Activated naive CD8-positive, alpha-beta T cell treated with anti-CD3 and anti-CD28 coated beads, Interleukin-2, amount 10 ng/mL, durations not matched to agents 7 days and 5 days (primary cell): Measurements from ENCODE around the gene CS. TPM values are rescaled to one million over a fixed set of nuclear protein-coding genes. Genes with fewer than 3 reads are reported as not detected.
"Not testable (repeated sequence)": the region's sequence is repeated elsewhere in the genome, so short reads cannot be mapped to it uniquely, and the experiment has no call there.

Experiments
- ATAC-seq: fragments of 150-1000 bp; cut with Tn5 transposase; one replicate; pipeline ENCODE4 v1.10.0; 2021; ENCODE audit warnings: low read depth, moderate library complexity
- POLR2A ChIA-PET: fragments of 350-600 bp; sonication (Branson Sonifier 250); formaldehyde crosslinking; loops from one replicate; lab custom pipeline; 2021; ENCODE audit warnings: antibody characterized with exemption; lab: Charles Lee
- DNase-seq: peaks from one replicate; pipeline ENCODE4 v3.0.0; 2021
- H3K27ac Mint-ChIP-seq: one replicate; pipeline ENCODE4 v1.8.0; 2022; ENCODE audit warnings: mild to moderate bottlenecking, mixed read lengths
- H3K27me3 Mint-ChIP-seq: one replicate; pipeline ENCODE4 v1.8.0; 2022; ENCODE audit warnings: mild to moderate bottlenecking, moderate library complexity, mixed read lengths
- H3K36me3 Mint-ChIP-seq: one replicate; pipeline ENCODE4 v1.8.0; 2021; ENCODE audit warnings: mild to moderate bottlenecking, mixed read lengths
- H3K4me1 Mint-ChIP-seq: one replicate; pipeline ENCODE4 v1.8.0; 2021; ENCODE audit warnings: mixed read lengths
- H3K4me3 Mint-ChIP-seq: one replicate; pipeline ENCODE4 v1.8.0; 2022; ENCODE audit warnings: mild to moderate bottlenecking, moderate library complexity, mixed read lengths
- H3K9me3 Mint-ChIP-seq: one replicate; pipeline ENCODE4 v1.8.0; 2021; ENCODE audit warnings: mixed read lengths
- total RNA-seq, 2 experiments: library from RNA; stranded (reverse); gene quantifications; one replicate each; pipeline ENCODE4 v1.2.3, GENCODE V29; 2021

CS gene
- total RNA-seq, 2 experiments from 2014 or later: 165 to 176 TPM

DNA sequence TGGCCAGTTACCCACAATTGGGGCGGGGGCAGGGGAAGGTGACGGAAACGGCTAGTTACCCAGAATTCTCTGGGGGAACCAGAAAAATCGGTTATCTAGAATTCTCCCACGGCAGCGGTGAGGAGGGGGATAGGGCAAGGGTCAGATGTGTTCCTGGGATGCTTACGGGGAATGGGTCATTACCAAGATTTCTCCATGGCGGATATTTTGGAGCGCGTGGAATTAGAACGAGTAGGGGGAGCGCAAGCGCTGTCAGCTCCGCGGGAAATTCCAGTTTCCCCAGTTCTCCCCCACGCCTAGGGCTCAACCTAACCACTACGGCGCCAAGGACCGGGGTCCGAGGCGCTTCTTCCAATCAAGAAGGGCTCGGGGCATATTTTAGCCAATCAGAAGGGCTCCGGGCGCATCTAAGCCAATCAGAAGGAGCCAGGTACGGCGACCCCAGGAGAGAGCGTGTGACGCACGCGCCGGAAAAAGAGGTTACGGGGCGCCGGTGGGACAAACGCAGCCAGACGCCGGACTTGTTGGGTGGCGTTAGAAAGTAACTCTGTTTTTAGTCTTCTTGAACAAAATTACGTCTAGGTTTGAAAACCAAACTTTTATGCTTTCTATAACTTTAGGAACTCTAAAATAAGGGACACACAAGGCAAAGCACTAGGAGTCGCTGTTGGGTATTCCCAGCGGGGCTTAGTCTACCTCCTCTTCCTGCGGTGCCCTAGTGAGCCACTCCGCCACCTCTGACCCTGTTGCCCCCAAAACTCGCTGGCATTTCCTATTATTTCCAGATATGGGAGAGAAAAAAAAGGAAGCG, 33.8 kb upstream of the CS start, which contains the start of gene PAN2:
Gene PAN2 (minus strand): TSS at position 322 of the 811 bp plus-strand sequence. CDS start 906 bp downstream, outside the sequence.
- no peaks in the 10 kb centered on the region for H3K9me3 Mint-ChIP-seq
- peak within 1 kb of the TSS; percentile 92 for H3K4me3 Mint-ChIP-seq
- H3K4me1 Mint-ChIP-seq: peaks cover 32% of the 10 kb centered on the region
- peaks cover 7% of the 10 kb centered on the region for H3K36me3 Mint-ChIP-seq
- H3K27ac Mint-ChIP-seq: peak within 1 kb of the TSS; percentile 94
- POLR2A ChIA-PET: interaction anchor here (0.6 to 5.0 kb wide), 7 partner anchors 9 to 131 kb away, joined by 3 to 40 read pairs (median 5); partner anchors contain the start of genes CNPY2 and STAT2
- H3K27me3 Mint-ChIP-seq: no peaks in the 10 kb centered on the region
- ATAC-seq: peak; percentile 91
- DNase-seq: peak; percentile 89

DNA sequence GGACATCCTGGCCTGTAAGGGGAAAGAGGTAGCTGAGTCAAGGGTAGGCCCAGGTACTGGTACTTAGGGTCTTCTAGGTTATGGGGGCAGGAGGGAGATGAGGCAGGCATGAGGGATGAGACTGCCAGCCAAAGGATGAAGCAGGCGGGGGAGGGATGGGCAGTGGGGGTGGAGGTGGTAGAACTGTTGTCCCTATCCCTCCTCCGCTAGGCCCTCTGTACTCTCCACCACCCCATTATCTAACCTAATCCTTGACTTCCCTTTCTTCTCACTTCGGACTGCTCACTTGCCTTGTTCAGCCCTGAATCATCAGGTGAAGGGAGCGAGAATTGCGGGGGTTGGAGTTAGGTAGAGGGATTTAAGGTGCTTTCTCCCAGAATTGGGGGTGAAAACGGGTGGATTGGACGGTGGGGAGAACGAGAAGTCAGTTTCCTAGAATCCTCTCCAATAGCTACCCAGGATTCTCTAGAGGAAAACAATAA, 33.1 kb upstream of the CS start:
- no peak for DNase-seq
- H3K27ac Mint-ChIP-seq: peak overlapping the region; percentile 94
- peaks cover 26% of the 10 kb centered on the region for H3K4me1 Mint-ChIP-seq
- peaks cover 5% of the 10 kb centered on the region for H3K36me3 Mint-ChIP-seq
- POLR2A ChIA-PET: interaction anchor here (0.6 to 5.0 kb wide), 8 partner anchors 10 to 132 kb away, joined by 3 to 40 read pairs (median 4); partner anchors contain the start of genes CNPY2, CS and STAT2
- peak overlapping the region; percentile 92 for H3K4me3 Mint-ChIP-seq
- no peaks in the 10 kb centered on the region for H3K27me3 Mint-ChIP-seq
- H3K9me3 Mint-ChIP-seq: no peaks in the 10 kb centered on the region
- ATAC-seq: peak; percentile 2

DNA sequence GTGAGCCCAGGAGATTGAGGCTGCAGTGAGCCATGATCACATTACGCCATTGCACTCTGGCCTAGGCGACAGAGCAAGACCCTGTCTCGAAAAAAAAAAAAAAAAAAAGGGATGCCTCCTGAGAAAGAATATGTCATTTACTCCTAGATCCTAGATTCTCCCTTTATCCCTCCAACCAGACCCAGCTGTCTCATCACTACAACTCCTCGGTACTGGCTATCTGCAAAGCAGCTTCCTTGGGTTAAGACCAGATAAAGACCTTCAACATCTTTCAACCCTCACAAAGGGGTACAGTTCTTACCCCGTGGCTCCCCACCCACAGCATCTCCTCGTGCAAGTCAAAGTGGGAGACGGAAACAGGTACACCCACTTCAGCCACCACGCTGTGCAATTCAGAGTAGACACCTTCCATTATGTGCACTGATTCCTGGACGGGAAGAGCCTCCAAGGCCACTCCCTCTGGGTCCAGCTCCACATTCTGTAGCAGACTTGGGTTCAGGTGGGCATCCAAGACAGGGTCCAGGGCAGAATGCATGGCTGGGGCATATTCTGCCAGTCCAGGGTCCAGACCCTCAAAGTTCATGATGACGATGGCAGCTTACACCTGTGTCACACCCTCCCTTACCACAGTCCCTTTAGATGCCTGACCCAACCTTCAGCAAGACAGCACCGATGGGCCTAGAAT, 32.5 kb upstream of the CS start:
- Mint-ChIP-seq H3K9me3 (no peaks in the 10 kb centered on the region), H3K27me3 (no peaks in the 10 kb centered on the region), H3K36me3 (peaks cover 5% of the 10 kb centered on the region), H3K27ac (peak overlapping the region; percentile 94), H3K4me3 (peak overlapping the region; percentile 92), H3K4me1 (peaks cover 23% of the 10 kb centered on the region)
- POLR2A ChIA-PET: interaction anchor here (0.8 to 5.0 kb wide), 8 partner anchors 11 to 33 kb away, joined by 3 to 40 read pairs (median 8); partner anchors contain the start of genes CNPY2, CS and STAT2
- ATAC-seq (no peak), DNase-seq (no peak)

DNA sequence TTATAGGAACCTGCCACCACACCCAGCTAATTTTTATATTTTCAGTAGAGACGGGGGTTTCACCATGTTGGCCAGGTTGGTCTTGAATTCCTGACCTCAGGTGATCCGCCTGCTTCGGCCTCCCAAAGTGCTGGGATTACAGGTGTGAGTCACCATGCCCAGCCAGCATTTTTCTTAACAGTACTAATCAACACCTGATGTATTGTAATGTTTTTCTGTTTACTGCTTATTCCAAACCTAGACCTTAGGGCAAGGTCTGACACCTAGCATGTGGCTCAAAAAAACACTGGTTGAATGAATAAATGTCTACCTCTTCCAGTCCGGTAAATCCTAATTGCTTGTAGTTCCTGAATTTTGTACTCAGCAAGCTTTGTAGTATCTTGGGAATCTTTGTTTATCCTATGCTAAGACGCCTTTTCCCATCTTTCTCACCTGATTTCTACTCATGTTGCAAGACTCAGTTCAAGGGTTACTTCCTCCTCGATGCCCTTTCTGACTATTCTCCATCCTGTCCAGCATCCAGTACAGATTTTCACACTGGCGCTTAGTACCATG, 30.9 kb upstream of the CS start:
- Mint-ChIP-seq H3K4me1 (peaks cover 16% of the 10 kb centered on the region), H3K4me3 (no peak overlapping the region), H3K27me3 (no peaks in the 10 kb centered on the region), H3K27ac (peak overlapping the region; percentile 17), H3K36me3 (peaks cover 9% of the 10 kb centered on the region), H3K9me3 (no peaks in the 10 kb centered on the region)
- ATAC-seq (no peak), DNase-seq (no peak)
- POLR2A ChIA-PET: interaction anchor here (2.1 kb wide), 1 partner anchor 29 kb away, joined by 4 read pairs; the partner anchor contains the start of gene STAT2

DNA sequence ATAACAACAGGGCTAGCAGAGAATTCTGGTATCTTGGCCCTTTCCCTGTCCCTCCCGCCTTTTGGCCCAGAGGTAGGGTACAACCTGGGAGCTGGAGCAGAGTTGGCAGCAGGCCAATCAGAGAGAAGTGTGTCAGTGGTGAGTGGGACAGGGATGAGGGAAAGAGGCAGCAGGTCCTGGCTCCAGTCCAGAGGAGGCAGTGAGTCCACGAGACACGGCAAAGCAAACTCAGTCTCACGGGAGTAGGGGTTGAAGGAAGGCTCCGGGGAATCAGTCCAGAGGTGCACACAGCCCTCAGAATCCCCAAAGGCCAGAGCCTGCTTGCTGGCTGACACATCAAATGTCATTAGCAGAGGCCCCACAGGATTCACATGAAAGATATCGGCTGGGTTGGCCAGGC, 26.4 kb upstream of the CS start:
- no peaks in the 10 kb centered on the region for H3K9me3 Mint-ChIP-seq
- H3K27ac Mint-ChIP-seq: no peak overlapping the region
- POLR2A ChIA-PET: no interaction called here
- no peak for ATAC-seq
- H3K36me3 Mint-ChIP-seq: peaks cover 17% of the 10 kb centered on the region
- DNase-seq: no peak
- H3K4me1 Mint-ChIP-seq: peaks cover 12% of the 10 kb centered on the region
- H3K4me3 Mint-ChIP-seq: no peak overlapping the region
- H3K27me3 Mint-ChIP-seq: no peaks in the 10 kb centered on the region

DNA sequence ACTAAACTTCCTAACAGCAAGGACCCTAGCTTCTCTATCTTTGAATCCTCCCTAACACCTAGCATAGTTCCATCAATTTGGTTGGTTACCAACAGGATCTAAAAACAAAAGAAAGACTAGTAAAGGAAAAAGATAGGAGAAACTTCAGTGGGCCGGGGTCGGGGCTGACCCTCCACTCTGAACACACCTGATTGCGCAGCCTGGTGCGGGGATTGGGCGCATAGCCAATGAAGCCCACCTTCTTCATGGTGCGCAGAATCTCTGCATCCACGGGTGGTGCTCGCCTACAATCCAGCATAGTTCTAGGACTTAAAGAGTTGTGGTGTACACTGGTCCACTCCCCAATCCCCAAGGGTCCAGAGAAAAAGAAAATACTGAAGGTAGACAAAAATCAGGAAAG, 26.0 kb upstream of the CS start:
- ATAC-seq (no peak), DNase-seq (no peak)
- Mint-ChIP-seq H3K4me1 (peaks cover 10% of the 10 kb centered on the region), H3K36me3 (peaks cover 15% of the 10 kb centered on the region), H3K9me3 (no peaks in the 10 kb centered on the region), H3K27me3 (no peaks in the 10 kb centered on the region), H3K4me3 (no peak overlapping the region), H3K27ac (no peak overlapping the region)
- POLR2A ChIA-PET: interaction anchor here (0.6 to 0.8 kb wide), 2 partner anchors 10 to 1968 kb away, joined by 3 read pairs; partner anchors contain the start of gene CNPY2

DNA sequence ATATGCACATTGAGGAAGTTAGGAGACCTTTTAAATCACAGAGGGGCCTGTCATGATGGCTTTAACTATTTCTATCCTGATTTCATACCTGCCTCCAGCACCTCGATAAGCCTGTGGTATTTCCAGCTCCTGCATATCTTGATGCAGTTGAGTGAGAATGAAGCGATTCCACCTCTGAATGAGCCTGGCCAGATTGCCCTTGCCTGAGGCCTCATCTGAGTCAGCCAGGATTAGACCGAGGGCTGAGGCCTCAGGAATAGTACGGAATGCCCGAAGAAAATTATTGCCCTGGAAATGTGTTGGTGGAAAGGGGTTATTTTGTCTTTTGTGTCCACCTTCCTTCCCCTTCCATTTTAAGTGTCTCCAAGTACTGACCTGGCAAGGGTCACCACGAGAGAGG, 24.1 kb upstream of the CS start:
- DNase-seq: no peak
- no peak for ATAC-seq
- Mint-ChIP-seq H3K4me3 (no peak overlapping the region), H3K9me3 (no peaks in the 10 kb centered on the region), H3K27me3 (no peaks in the 10 kb centered on the region), H3K36me3 (peaks cover 21% of the 10 kb centered on the region), H3K27ac (no peak overlapping the region), H3K4me1 (peaks cover 10% of the 10 kb centered on the region)
- POLR2A ChIA-PET: interaction anchor here (0.9 to 1.3 kb wide), 2 partner anchors 15 to 36 kb away, joined by 3 read pairs; partner anchors contain the start of genes IL23A and STAT2

DNA sequence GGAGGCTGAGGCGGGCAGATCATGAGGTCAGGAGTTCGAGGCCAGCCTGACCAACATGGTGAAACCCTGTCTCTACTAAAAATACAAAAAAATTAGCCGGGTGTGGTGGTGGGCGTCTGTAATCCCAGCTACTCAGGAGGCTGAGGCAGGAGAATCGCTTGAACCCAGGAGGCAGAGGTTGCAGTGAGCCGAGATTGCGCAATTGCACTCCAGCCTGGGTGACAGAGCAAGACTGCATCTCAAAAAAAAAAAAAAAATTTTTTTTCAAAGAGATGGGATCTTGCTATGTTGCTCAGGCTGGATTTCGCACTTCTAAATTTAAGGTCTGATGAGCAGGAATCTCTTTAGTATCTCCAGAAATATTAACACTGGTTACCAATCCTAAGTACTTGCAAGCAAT, 21.5 kb upstream of the CS start:
- not testable (repeated sequence) for ATAC-seq, H3K4me3 Mint-ChIP-seq
- peaks cover 20% of the 10 kb centered on the region for H3K36me3 Mint-ChIP-seq

DNA sequence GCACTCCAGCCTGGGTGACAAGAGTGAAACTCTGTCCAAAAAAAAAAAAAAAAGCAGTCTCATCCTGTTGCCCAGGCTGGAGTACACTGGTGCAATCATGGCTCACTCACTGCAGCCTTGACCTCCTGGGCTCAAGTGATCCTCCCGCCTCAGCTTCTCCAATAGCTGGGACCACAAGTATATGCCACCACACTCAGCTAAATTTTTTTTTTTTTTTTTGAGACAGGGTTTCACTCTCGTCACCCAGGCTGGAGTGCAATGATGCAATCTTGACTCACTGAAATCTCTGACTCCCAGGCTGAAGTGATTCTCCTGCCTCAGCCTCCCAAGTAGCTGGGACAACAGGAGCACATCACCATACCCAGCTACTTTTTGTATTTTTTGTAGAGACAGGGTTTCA, 20.9 kb upstream of the CS start:
- DNase-seq: no peak
- peaks cover 20% of the 10 kb centered on the region for H3K36me3 Mint-ChIP-seq
- no peak for ATAC-seq
- no peak overlapping the region for H3K27ac Mint-ChIP-seq
- H3K27me3 Mint-ChIP-seq: no peaks in the 10 kb centered on the region
- POLR2A ChIA-PET: interaction anchor here (0.7 to 1.5 kb wide), 7 partner anchors 12 to 317 kb away, joined by 3 to 6 read pairs (median 4); partner anchors contain the start of genes COQ10A and STAT2
- no peaks in the 10 kb centered on the region for H3K9me3 Mint-ChIP-seq
- H3K4me1 Mint-ChIP-seq: peaks cover 9% of the 10 kb centered on the region
- H3K4me3 Mint-ChIP-seq: no peak overlapping the region

More for the DNA sequence above, 21.5 kb upstream of the CS start:
- POLR2A ChIA-PET: interaction anchor here (0.7 to 1.5 kb wide), 4 partner anchors 11 to 317 kb away, joined by 3 to 4 read pairs (median 4); partner anchors contain the start of gene COQ10A
- not testable (repeated sequence) for DNase-seq, H3K27me3 Mint-ChIP-seq, H3K9me3 Mint-ChIP-seq, H3K4me1 Mint-ChIP-seq, H3K27ac Mint-ChIP-seq

DNA sequence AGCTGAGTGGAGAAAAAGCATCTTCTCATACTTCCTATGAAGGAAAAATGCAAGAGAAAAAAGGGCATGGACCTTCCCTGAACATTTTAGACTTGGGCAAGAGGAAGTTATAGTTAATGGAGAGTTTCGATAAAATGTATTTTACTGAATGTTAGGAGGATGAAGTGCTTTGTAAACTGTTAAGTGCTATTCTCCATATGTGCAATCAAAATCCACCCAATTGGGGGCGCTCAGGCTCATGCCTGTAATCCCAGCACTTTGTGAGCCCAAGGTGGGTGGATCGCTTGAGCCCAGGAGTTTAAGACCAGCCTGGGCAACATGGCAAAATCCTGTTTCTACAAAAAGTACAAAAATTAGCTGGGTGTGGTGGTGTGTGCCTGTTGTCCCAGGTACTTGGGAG, 17.5 kb upstream of the CS start:
- Mint-ChIP-seq H3K9me3 (no peaks in the 10 kb centered on the region), H3K4me1 (peaks cover 9% of the 10 kb centered on the region), H3K27ac (no peak overlapping the region), H3K36me3 (peaks cover 13% of the 10 kb centered on the region), H3K4me3 (no peak overlapping the region), H3K27me3 (no peaks in the 10 kb centered on the region)
- DNase-seq (no peak), ATAC-seq (no peak)
- POLR2A ChIA-PET: interaction anchor here (4.0 kb wide), 1 partner anchor 42 kb away, joined by 52 read pairs; the partner anchor contains the start of gene STAT2

DNA sequence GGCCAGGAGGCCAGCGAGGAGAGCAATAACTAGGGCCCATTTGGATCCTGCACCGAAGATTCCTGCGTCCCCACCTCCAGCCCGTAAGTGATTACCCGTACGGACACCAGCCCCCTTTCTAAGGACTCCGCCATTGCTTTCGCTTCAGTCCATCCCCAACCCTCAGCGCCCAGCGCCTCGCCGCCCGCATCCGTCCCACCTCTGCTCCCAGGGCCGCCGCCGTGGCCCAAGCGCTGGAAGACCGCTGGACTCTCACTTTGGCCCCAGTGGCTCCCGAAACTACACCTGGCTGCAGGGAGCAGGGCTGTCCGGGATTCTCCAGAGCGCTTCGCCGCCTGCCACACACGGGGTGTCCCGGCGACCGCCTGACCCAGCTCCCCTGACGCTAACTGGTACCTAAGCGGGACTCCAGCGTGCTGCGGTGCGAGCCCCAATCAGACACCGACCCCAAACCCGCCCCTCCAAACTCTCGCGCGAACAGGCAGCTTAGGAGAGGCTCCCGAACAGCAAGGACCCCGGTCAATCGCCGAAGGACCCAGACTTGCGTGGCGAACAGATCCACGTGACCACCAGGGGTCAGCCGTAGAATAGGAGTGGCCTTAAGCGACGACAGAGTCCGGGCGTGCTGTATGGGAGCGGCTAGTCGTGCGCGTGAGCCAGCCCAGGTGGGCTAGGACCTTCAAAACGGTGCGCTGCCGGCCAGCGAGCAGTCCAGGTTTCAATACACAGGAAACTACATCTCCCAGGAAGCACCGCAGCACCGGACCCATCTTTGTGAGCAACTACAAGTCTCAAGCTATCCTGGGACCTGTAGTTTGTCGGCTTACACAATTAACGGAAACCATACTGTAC, 15.7 kb upstream of the CS start, which contains the start of gene CNPY2:
Gene CNPY2 (minus strand): TSS at position 367 of the 852 bp plus-strand sequence. CDS start 771 bp downstream, outside the sequence.
- H3K27me3 Mint-ChIP-seq: no peaks in the 10 kb centered on the region
- peak; percentile 93 for ATAC-seq
- POLR2A ChIA-PET: interaction anchor here (0.6 to 4.0 kb wide), 29 partner anchors 10 to 1429 kb away, joined by 3 to 52 read pairs (median 3); partner anchors contain the start of genes IL23A, MYL6, PAN2 and RNF41
- peaks cover 9% of the 10 kb centered on the region for H3K4me1 Mint-ChIP-seq
- H3K27ac Mint-ChIP-seq: peak within 1 kb of the TSS; percentile 97
- peak within 1 kb of the TSS; percentile 97 for H3K4me3 Mint-ChIP-seq
- peaks cover 13% of the 10 kb centered on the region for H3K36me3 Mint-ChIP-seq
- peak; percentile 91 for DNase-seq
- H3K9me3 Mint-ChIP-seq: no peaks in the 10 kb centered on the region

DNA sequence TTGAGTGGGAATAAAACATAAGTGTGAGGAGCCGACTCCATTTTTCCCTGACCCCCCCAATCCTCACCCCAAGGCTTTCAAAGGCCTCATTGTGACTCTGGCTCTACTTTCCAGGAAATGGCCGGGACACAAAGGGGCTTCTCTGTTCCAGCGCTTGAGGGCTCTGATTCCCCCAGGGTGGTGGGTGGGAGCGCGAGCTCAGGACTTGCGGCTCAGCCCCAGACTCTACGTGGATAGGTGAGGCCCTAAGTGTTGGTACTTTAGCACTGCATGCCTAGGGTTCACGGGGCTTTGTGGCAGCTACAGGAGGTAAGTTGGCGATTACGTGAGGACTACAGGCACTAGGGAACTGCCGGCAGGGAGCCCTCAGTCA, 15.1 kb upstream of the CS start:
- POLR2A ChIA-PET: interaction anchor here (0.6 to 4.0 kb wide), 18 partner anchors 10 to 198 kb away, joined by 3 to 52 read pairs (median 4); partner anchors contain the start of genes IL23A, MYL6, PAN2 and SMARCC2
- ATAC-seq: no peak
- DNase-seq: no peak
- Mint-ChIP-seq H3K4me3 (peak overlapping the region; percentile 97), H3K9me3 (no peaks in the 10 kb centered on the region), H3K27me3 (no peaks in the 10 kb centered on the region), H3K36me3 (peaks cover 13% of the 10 kb centered on the region), H3K27ac (peak overlapping the region; percentile 97), H3K4me1 (peaks cover 9% of the 10 kb centered on the region)
